Measurements from ENCODE around the gene UCN2.
"Not testable (repeated sequence)": the region's sequence is repeated elsewhere in the genome, so short reads cannot be mapped to it uniquely, and the experiment has no call there.

The UCN2 gene

GRCh38 chr3:48561045-48561736 lies 2.4 kb downstream of the UCN2 start:
- DNase-seq (ENCODE audit: low spot score): peak; percentile 52

- DNase-seq (ENCODE audit: low spot score): peak; percentile 33
Measured at GRCh38 chr3:48560648-48561018, 2.9 kb downstream of the UCN2 start.

- DNase-seq (ENCODE audit: low spot score): peak; percentile 43
Measured at GRCh38 chr3:48558493-48559134, 5.0 kb downstream of the UCN2 start.

- DNase-seq (ENCODE audit: low spot score): peak; percentile 100
Measured at GRCh38 chr3:48556796-48557626, 6.6 kb downstream of the UCN2 start, which contains the start of gene PFKFB4. Gene PFKFB4 (minus strand): TSS chr3:48556803. CDS start chr3:48556777, 26 bp downstream.

- DNase-seq (ENCODE audit: low spot score): no peak
Measured at GRCh38 chr3:48555949-48556795, 7.4 kb downstream of the UCN2 start.

- DNase-seq (ENCODE audit: low spot score): no peak
Measured at GRCh38 chr3:48555231-48555948, 8.2 kb downstream of the UCN2 start.

- DNase-seq (ENCODE audit: low spot score): no peak
Measured at GRCh38 chr3:48553886-48554845, 9.4 kb downstream of the UCN2 start.

GRCh38 chr3:48553361-48553760 lies 10.2 kb downstream of the UCN2 start:
- DNase-seq (ENCODE audit: low spot score): no peak

GRCh38 chr3:48552111-48552951 lies 11.2 kb downstream of the UCN2 start:
- DNase-seq (ENCODE audit: low spot score): no peak

GRCh38 chr3:48551651-48552050 lies 11.9 kb downstream of the UCN2 start:
- not testable (repeated sequence) for DNase-seq (ENCODE audit: low spot score)

GRCh38 chr3:48548729-48549705 lies 14.6 kb downstream of the UCN2 start:
- DNase-seq (ENCODE audit: low spot score): peak; percentile 92

- no peak for DNase-seq (ENCODE audit: low spot score)
Measured at GRCh38 chr3:48548126-48548525, 15.5 kb downstream of the UCN2 start.

GRCh38 chr3:48546203-48546829 lies 17.3 kb downstream of the UCN2 start:
- DNase-seq (ENCODE audit: low spot score): peak; percentile 38

GRCh38 chr3:48544141-48544540 lies 19.4 kb downstream of the UCN2 start:
- DNase-seq (ENCODE audit: low spot score): no peak

- DNase-seq (ENCODE audit: low spot score): no peak
Measured at GRCh38 chr3:48543271-48543866, 20.2 kb downstream of the UCN2 start.

- DNase-seq (ENCODE audit: low spot score): no peak
Measured at GRCh38 chr3:48538451-48538850, 25.1 kb downstream of the UCN2 start.

- DNase-seq (ENCODE audit: low spot score): no peak
Measured at GRCh38 chr3:48536785-48537184, 26.8 kb downstream of the UCN2 start.

All from Ammon's horn (tissue), 1 donor.